IPS-NIHi7 (cell line): ENCODE measurements around the gene PHAF1.

Experiments
- DNase-seq: peaks from one replicate; pipeline ENCODE4 v3.0.0; 2012; ENCODE audit warnings: mixed read lengths; ENCODE audit errors: extremely low spot score

Gene PHAF1

GRCh38 chr16:67147437-67148140 lies 37.8 kb downstream of the PHAF1 start:
- no peak for DNase-seq

GRCh38 chr16:67148221-67148620 lies 38.5 kb downstream of the PHAF1 start:
- DNase-seq: no peak

GRCh38 chr16:67148656-67149275 lies 39.0 kb downstream of the PHAF1 start:
- no peak for DNase-seq

- peak; percentile 90 for DNase-seq
These were observed 39.7 kb downstream of the PHAF1 start for GRCh38 chr16:67149276-67150046.

GRCh38 chr16:67150047-67150832 lies 40.5 kb downstream of the PHAF1 start:
- peak; percentile 90 for DNase-seq

GRCh38 chr16:67150833-67151396 lies 41.2 kb downstream of the PHAF1 start, which contains the start of gene B3GNT9:
TSS of gene B3GNT9 (minus strand) at chr16:67150998. CDS start at chr16:67150485, 513 bp downstream.
- DNase-seq: peak; percentile 77

- no peak for DNase-seq
These were observed 41.8 kb downstream of the PHAF1 start for GRCh38 chr16:67151431-67152097.

- no peak for DNase-seq
These were observed 45.0 kb downstream of the PHAF1 start for GRCh38 chr16:67154578-67155294.

GRCh38 chr16:67155295-67156142 lies 45.8 kb downstream of the PHAF1 start:
- peak; percentile 90 for DNase-seq

- no peak for DNase-seq
These were observed 46.6 kb downstream of the PHAF1 start for GRCh38 chr16:67156143-67156844.

GRCh38 chr16:67157106-67157748 lies 47.5 kb downstream of the PHAF1 start:
- DNase-seq: no peak

- no peak for DNase-seq
These were observed 48.3 kb downstream of the PHAF1 start for GRCh38 chr16:67157892-67158635.

GRCh38 chr16:67158637-67159600 lies 49.2 kb downstream of the PHAF1 start:
- DNase-seq: no peak

GRCh38 chr16:67161595-67162058 lies 51.9 kb downstream of the PHAF1 start:
- DNase-seq: no peak

GRCh38 chr16:67162506-67163163 lies 52.9 kb downstream of the PHAF1 start:
- DNase-seq: no peak
